Body of pancreas (tissue), 4 donors: ENCODE results near the gene PYDC1.

Experiments
- POLR2A ChIP-seq, 3 donors: fragments of 450-650 bp; IDR thresholded peaks; one replicate each; pipeline ENCODE4 v1.6.1; 2016; ENCODE audit warnings: antibody characterized with exemption in 3 of 3, mild to moderate bottlenecking in 2 of 3
- TF ChIP-seq, protein P1 (sequence below), 7 experiments: fragments of 450-650 bp in 4 of 7; fragments of 200-600 bp in 3 of 7; sonication (generic) in 3 of 7; IDR thresholded peaks; one replicate each; pipeline ENCODE4 v1.5.1; 2016 to 2019; ENCODE audit warnings: antibody characterized with exemption in 7 of 7

DNA sequence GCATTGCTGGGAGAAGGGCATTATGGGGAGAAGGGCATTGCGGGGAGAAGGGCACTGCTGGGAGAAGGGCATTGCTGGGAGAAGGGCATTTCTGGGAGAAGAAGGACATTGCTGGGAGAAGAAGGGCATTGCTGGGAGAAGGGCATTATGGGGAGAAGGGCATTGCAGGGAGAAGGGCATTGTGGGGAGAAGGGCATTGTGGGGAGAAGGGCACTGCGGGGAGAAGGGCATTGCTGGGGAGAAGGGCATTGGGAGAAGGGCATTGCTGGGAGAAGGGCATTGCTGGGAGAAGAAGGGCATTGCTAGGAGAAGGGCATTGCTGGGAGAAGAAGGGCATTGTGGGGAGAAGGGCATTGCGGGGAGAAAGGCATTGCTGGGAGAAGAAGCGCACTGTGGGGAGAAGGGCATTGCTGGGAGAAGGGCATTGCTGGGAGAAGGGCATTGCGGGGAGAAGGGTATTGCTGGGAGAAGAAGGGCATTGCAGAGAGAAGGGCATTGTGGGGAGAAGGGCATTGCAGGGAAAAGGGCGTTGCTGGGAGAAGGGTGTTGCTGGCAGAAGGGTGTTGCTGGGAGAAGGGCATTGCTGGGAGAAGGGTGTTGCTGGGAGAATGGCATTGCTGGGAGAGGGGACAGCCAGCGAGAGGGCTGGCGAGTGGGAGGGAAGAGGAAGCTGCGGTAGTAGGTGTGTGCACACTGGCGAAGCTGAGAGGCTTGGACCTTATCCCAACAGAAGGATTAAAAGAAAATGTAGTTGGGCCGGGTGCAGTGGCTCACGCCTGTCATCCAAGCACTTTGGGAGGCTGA is 4.6 kb upstream of the PYDC1 start:
- TF ChIP-seq, protein P1, sequence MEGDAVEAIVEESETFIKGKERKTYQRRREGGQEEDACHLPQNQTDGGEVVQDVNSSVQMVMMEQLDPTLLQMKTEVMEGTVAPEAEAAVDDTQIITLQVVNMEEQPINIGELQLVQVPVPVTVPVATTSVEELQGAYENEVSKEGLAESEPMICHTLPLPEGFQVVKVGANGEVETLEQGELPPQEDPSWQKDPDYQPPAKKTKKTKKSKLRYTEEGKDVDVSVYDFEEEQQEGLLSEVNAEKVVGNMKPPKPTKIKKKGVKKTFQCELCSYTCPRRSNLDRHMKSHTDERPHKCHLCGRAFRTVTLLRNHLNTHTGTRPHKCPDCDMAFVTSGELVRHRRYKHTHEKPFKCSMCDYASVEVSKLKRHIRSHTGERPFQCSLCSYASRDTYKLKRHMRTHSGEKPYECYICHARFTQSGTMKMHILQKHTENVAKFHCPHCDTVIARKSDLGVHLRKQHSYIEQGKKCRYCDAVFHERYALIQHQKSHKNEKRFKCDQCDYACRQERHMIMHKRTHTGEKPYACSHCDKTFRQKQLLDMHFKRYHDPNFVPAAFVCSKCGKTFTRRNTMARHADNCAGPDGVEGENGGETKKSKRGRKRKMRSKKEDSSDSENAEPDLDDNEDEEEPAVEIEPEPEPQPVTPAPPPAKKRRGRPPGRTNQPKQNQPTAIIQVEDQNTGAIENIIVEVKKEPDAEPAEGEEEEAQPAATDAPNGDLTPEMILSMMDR (IDR thresholded peaks at IDR 0.05) = no peak
- TF ChIP-seq POLR2A (IDR thresholded peaks at IDR 0.05) = no peak
